ENCODE data around the gene PHLDB2. TPM values are rescaled to one million over a fixed set of nuclear protein-coding genes. Genes with fewer than 3 reads are reported as not detected.

PHLDB2 gene
- total and polyA plus RNA-seq, 12 donors: 6.2 to 39.6 (median 13.9) TPM

DNA sequence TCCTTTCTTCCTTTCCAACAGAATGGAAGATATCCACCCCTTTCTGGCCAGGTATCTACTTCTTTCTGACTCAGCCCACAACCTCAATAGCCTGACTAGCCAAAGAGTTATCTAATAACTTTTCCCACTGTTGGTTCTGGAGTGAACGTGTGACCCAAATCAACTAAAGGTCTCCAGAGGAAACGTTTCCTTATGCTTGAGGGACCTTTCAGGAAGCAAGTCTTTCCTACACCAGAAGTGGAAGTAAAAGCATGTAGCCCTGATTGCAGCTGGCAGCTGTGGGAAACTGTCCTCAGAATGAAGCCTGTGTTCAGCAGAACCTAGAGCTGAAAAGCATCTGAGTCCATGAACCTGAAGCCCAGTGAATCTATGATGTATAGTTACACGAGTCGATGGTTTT is 34.7 kb upstream of the PHLDB2 start:
- no peak for DNase-seq
- TF ChIP-seq CTCF (IDR thresholded peaks at IDR 0.05): no peak
- TF ChIP-seq POLR2A (IDR thresholded peaks at IDR 0.05): no peak
- no peak overlapping the region for H3K4me3 ChIP-seq
- H3K4me1 ChIP-seq (replicated peaks in 1 of 2): no peaks in the 10 kb centered on the region
- WGBS, 4 donors: 67 to 77% (median 70%) methylated on average over 4 of the region's 4 CpGs
- no peaks in the 10 kb centered on the region for H3K9me3 ChIP-seq (replicated peaks in 1 of 3)
- no peaks in the 10 kb centered on the region for H3K27me3 ChIP-seq
- no peaks in the 10 kb centered on the region for H3K36me3 ChIP-seq (replicated peaks in 1 of 2)
- no peak overlapping the region for H3K27ac ChIP-seq
- intact Hi-C loops (cut with DNase I): no loop called here

DNA sequence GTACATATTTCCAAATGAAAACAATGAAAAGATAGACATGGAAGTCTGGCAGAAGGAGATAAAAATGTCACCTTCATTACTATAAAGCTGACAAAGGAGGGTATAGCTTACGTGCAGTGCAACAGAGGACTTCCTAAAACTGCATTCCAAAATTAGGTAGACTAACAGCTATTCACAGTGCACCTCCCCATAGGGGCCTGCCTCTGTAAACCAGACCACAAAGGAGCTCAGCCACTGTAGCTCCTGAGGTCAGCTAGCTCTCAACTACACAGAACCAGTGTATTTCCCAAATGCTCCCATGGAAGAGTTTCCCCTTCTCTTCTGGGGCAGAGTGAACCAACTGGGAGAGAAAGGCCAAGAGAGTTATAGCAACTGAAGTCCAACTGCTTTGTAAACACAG is 31.2 kb upstream of the PHLDB2 start:
- Histone ChIP-seq H3K9me3 (replicated peaks in 1 of 3) (no peaks in the 10 kb centered on the region), H3K4me3 (no peak overlapping the region), H3K27me3 (no peaks in the 10 kb centered on the region), H3K36me3 (replicated peaks in 1 of 2) (no peaks in the 10 kb centered on the region), H3K27ac (no peak overlapping the region), H3K4me1 (replicated peaks in 1 of 2) (no peaks in the 10 kb centered on the region)
- intact Hi-C loops (cut with DNase I): no loop called here
- no peak for DNase-seq
- TF ChIP-seq CTCF (IDR thresholded peaks at IDR 0.05) (no peak), POLR2A (IDR thresholded peaks at IDR 0.05) (no peak)
- 93 to 100% (median 97%) methylated on average over 1 of the region's 1 CpG for WGBS, 4 donors

GRCh38 chr3:111828530-111828929 is 30.5 kb upstream of the PHLDB2 start:
- no peaks in the 10 kb centered on the region for H3K4me1 ChIP-seq (replicated peaks in 1 of 2)
- no peaks in the 10 kb centered on the region for H3K36me3 ChIP-seq (replicated peaks in 1 of 2)
- H3K27me3 ChIP-seq: no peaks in the 10 kb centered on the region
- no peak overlapping the region for H3K4me3 ChIP-seq
- DNase-seq: no peak
- intact Hi-C loops (cut with DNase I): no loop called here
- 92 to 97% (median 95%) methylated on average over 6 of the region's 6 CpGs for WGBS, 4 donors
- no peaks in the 10 kb centered on the region for H3K9me3 ChIP-seq (replicated peaks in 1 of 3)
- TF ChIP-seq POLR2A (IDR thresholded peaks at IDR 0.05) (no peak), CTCF (IDR thresholded peaks at IDR 0.05) (no peak)
- no peak overlapping the region for H3K27ac ChIP-seq

DNA sequence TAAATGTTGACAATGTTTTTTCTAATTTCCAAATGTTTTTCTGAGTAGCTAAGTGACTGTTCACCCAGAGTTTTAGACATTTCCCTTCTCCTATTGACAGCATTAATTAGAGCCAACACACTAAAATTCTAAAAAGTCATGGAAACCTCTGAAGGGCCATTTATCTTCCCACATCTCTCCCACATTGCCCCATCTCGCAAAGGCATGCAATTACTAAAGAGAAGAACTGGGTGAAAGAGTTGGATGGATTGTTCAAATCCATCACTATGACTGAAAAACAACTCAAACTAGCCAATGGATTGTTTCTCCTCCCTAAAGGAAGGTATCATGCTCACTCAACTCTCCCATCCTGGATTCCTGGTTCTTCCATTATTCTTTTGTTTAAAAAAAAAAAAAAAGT is 30.0 kb upstream of the PHLDB2 start:
- WGBS, 4 donors: 72 to 96% (median 89%) methylated on average over 1 of the region's 1 CpG
- intact Hi-C loops (cut with DNase I): no loop called here
- no peak for DNase-seq
- no peak overlapping the region for H3K27ac ChIP-seq
- H3K4me1 ChIP-seq (replicated peaks in 1 of 2): no peaks in the 10 kb centered on the region
- no peaks in the 10 kb centered on the region for H3K9me3 ChIP-seq (replicated peaks in 1 of 3)
- H3K36me3 ChIP-seq (replicated peaks in 1 of 2): no peaks in the 10 kb centered on the region
- no peak overlapping the region for H3K4me3 ChIP-seq
- TF ChIP-seq CTCF (IDR thresholded peaks at IDR 0.05): no peak
- no peak for TF ChIP-seq POLR2A (IDR thresholded peaks at IDR 0.05)
- no peaks in the 10 kb centered on the region for H3K27me3 ChIP-seq
